ENCODE data around the gene ZNF423. TPM values are rescaled to one million over a fixed set of nuclear protein-coding genes. Genes with fewer than 3 reads are reported as not detected.

The ZNF423 gene
- total RNA-seq (10 to 100 TPM; 11.4 to 22.2 (median 14.6) TPM), polyA plus RNA-seq (5.5 TPM)
- long read RNA-seq, donor 1, partial matches to known transcripts: 11 of 16 reads
- long read RNA-seq, donor 1, other reads (novel, unspliced or antisense): 5 of 16 reads
- long read RNA-seq, donor 2, full-length matches to known transcripts: 7 of 15 reads
- long read RNA-seq, donor 2, partial matches to known transcripts: 8 of 15 reads
- long read RNA-seq, donor 2, other reads (novel, unspliced or antisense): 0 of 15 reads
- long read RNA-seq, donor 3, full-length matches to known transcripts: 1 of 57 reads
- long read RNA-seq, donor 3, partial matches to known transcripts: 50 of 57 reads
- long read RNA-seq, donor 3, other reads (novel, unspliced or antisense): 6 of 57 reads
- long read RNA-seq, donor 4, partial matches to known transcripts: 2 of 4 reads
- long read RNA-seq, donor 4, other reads (novel, unspliced or antisense): 2 of 4 reads

GRCh38 chr16:49855822-49856671, at the start of gene ZNF423:
Gene ZNF423 (minus strand): TSS chr16:49856112. CDS start chr16:49855774, 338 bp downstream.
- peak within 1 kb of the TSS; percentile 97 for H3K27ac ChIP-seq (ENCODE audit: low read length)
- no peaks in the 10 kb centered on the region for H3K4me1 ChIP-seq (ENCODE audit: control insufficient read depth, insufficient read depth, low read length)
- WGBS: under 1% methylated on average over 67 of the region's 70 CpGs
- ATAC-seq: peak; percentile 1 to 3
- no peaks in the 10 kb centered on the region for H3K27me3 ChIP-seq (ENCODE audit: control insufficient read depth, insufficient read depth)
- peak within 1 kb of the TSS; percentile 96 for H3K4me3 ChIP-seq (ENCODE audit: low read length)
- intact Hi-C loops (cut with DNase I): loop anchor here in 3 of 4 donors (5.0 to 10.0 kb wide), 5 partner anchors 71 to 369 kb away; no protein-coding TSS in a partner anchor
- peak; percentile 35 to 79 (median 76) for DNase-seq
- H3K9me3 ChIP-seq (ENCODE audit: control insufficient read depth, low read length): no peaks in the 10 kb centered on the region

GRCh38 chr16:49904348-49905062, 48.6 kb upstream of the ZNF423 start:
- Histone ChIP-seq H3K9me3 (ENCODE audit: control insufficient read depth, low read length) (no peaks in the 10 kb centered on the region), H3K4me3 (ENCODE audit: low read length) (no peak overlapping the region), H3K4me1 (ENCODE audit: control insufficient read depth, insufficient read depth, low read length) (no peaks in the 10 kb centered on the region), H3K27me3 (ENCODE audit: control insufficient read depth, insufficient read depth) (no peaks in the 10 kb centered on the region), H3K27ac (ENCODE audit: low read length) (no peak overlapping the region)
- no peak for DNase-seq
- ATAC-seq: no peak
- WGBS: 80% methylated on average over 9 of the region's 9 CpGs
- intact Hi-C loops (cut with DNase I): no loop called here

- no peak for DNase-seq
- H3K4me3 ChIP-seq (ENCODE audit: low read length): no peak overlapping the region
- no peak overlapping the region for H3K27ac ChIP-seq (ENCODE audit: low read length)
- no peak for ATAC-seq
- intact Hi-C loops (cut with DNase I): no loop called here
- no peaks in the 10 kb centered on the region for H3K4me1 ChIP-seq (ENCODE audit: control insufficient read depth, insufficient read depth, low read length)
- no peaks in the 10 kb centered on the region for H3K9me3 ChIP-seq (ENCODE audit: control insufficient read depth, low read length)
- H3K27me3 ChIP-seq (ENCODE audit: control insufficient read depth, insufficient read depth): no peaks in the 10 kb centered on the region
- 74% methylated on average over 5 of the region's 5 CpGs for WGBS
Measured at GRCh38 chr16:49902908-49903307, 47.0 kb upstream of the ZNF423 start.

GRCh38 chr16:49901711-49902110, 45.8 kb upstream of the ZNF423 start:
- no peaks in the 10 kb centered on the region for H3K4me1 ChIP-seq (ENCODE audit: control insufficient read depth, insufficient read depth, low read length)
- no peaks in the 10 kb centered on the region for H3K27me3 ChIP-seq (ENCODE audit: control insufficient read depth, insufficient read depth)
- 90% methylated on average over 9 of the region's 9 CpGs for WGBS
- DNase-seq: no peak
- H3K4me3 ChIP-seq (ENCODE audit: low read length): no peak overlapping the region
- intact Hi-C loops (cut with DNase I): no loop called here
- ATAC-seq: no peak
- no peaks in the 10 kb centered on the region for H3K9me3 ChIP-seq (ENCODE audit: control insufficient read depth, low read length)
- no peak overlapping the region for H3K27ac ChIP-seq (ENCODE audit: low read length)

- no peak for DNase-seq
- H3K4me3 ChIP-seq (ENCODE audit: low read length): no peak overlapping the region
- no peaks in the 10 kb centered on the region for H3K4me1 ChIP-seq (ENCODE audit: control insufficient read depth, insufficient read depth, low read length)
- H3K27ac ChIP-seq (ENCODE audit: low read length): no peak overlapping the region
- intact Hi-C loops (cut with DNase I): no loop called here
- no peak for ATAC-seq
- no peaks in the 10 kb centered on the region for H3K27me3 ChIP-seq (ENCODE audit: control insufficient read depth, insufficient read depth)
- H3K9me3 ChIP-seq (ENCODE audit: control insufficient read depth, low read length): no peaks in the 10 kb centered on the region
- 83% methylated on average over 7 of the region's 7 CpGs for WGBS
Measured at GRCh38 chr16:49900875-49901274, 45.0 kb upstream of the ZNF423 start.

- ATAC-seq (no peak), DNase-seq (no peak)
- Histone ChIP-seq H3K4me3 (ENCODE audit: low read length) (no peak overlapping the region), H3K9me3 (ENCODE audit: control insufficient read depth, low read length) (no peaks in the 10 kb centered on the region), H3K27me3 (ENCODE audit: control insufficient read depth, insufficient read depth) (no peaks in the 10 kb centered on the region), H3K4me1 (ENCODE audit: control insufficient read depth, insufficient read depth, low read length) (no peaks in the 10 kb centered on the region), H3K27ac (ENCODE audit: low read length) (no peak overlapping the region)
- intact Hi-C loops (cut with DNase I): no loop called here
- 74% methylated on average over 8 of the region's 8 CpGs for WGBS
Measured at GRCh38 chr16:49899991-49900695, 44.2 kb upstream of the ZNF423 start.

GRCh38 chr16:49896447-49896964, 40.6 kb upstream of the ZNF423 start:
- no peak for DNase-seq
- H3K27me3 ChIP-seq (ENCODE audit: control insufficient read depth, insufficient read depth): no peaks in the 10 kb centered on the region
- no peaks in the 10 kb centered on the region for H3K4me1 ChIP-seq (ENCODE audit: control insufficient read depth, insufficient read depth, low read length)
- 88% methylated on average over 12 of the region's 12 CpGs for WGBS
- intact Hi-C loops (cut with DNase I): no loop called here
- no peaks in the 10 kb centered on the region for H3K9me3 ChIP-seq (ENCODE audit: control insufficient read depth, low read length)
- H3K4me3 ChIP-seq (ENCODE audit: low read length): no peak overlapping the region
- H3K27ac ChIP-seq (ENCODE audit: low read length): no peak overlapping the region
- ATAC-seq: no peak

- no peak for ATAC-seq
Measured at GRCh38 chr16:49890876-49891275, 35.0 kb upstream of the ZNF423 start.

GRCh38 chr16:49889725-49890397, 33.9 kb upstream of the ZNF423 start:
- Histone ChIP-seq H3K27me3 (ENCODE audit: control insufficient read depth, insufficient read depth) (no peaks in the 10 kb centered on the region), H3K9me3 (ENCODE audit: control insufficient read depth, low read length) (no peaks in the 10 kb centered on the region), H3K27ac (ENCODE audit: low read length) (no peak overlapping the region), H3K4me1 (ENCODE audit: control insufficient read depth, insufficient read depth, low read length) (no peaks in the 10 kb centered on the region), H3K4me3 (ENCODE audit: low read length) (no peak overlapping the region)
- ATAC-seq: no peak
- intact Hi-C loops (cut with DNase I): no loop called here
- WGBS: 92% methylated on average over 5 of the region's 5 CpGs
- no peak for DNase-seq

More at GRCh38 chr16:49890876-49891275, 35.0 kb upstream of the ZNF423 start:
- Histone ChIP-seq H3K4me1 (ENCODE audit: control insufficient read depth, insufficient read depth, low read length) (no peaks in the 10 kb centered on the region), H3K9me3 (ENCODE audit: control insufficient read depth, low read length) (no peaks in the 10 kb centered on the region), H3K4me3 (ENCODE audit: low read length) (no peak overlapping the region), H3K27ac (ENCODE audit: low read length) (no peak overlapping the region), H3K27me3 (ENCODE audit: control insufficient read depth, insufficient read depth) (no peaks in the 10 kb centered on the region)
- WGBS: 35% methylated on average over 5 of the region's 5 CpGs
- intact Hi-C loops (cut with DNase I): no loop called here
- no peak for DNase-seq

All from right cardiac atrium (tissue), 5 donors.